Measurements from ENCODE around the gene PLEK2.

DNA sequence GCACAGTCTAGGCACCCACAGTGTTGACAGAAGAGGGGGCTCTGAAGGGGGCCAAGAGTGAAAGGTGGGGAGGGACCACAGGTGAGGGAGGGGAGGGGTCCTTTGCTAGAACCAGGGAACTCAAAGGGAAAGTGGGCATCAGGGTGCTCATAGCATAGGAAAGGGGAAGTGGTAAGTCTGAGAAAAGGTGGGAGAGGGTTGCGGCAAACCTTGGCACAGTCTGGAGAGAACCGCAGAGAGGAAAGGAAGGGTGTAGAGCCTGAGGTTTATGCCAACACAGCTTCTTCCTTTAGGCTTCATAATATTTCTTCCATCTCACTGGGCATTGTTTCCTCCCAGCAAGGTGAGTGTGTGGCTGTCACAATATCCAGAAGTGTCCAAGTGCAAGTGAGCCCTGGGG is 11.5 kb upstream of the PLEK2 start:
- TF ChIP-seq CTCF (IDR thresholded peaks at IDR 0.05) (no peak), POLR2A (IDR thresholded peaks at IDR 0.05) (no peak), POLR2AphosphoS5 (IDR thresholded peaks at IDR 0.05) (no peak), EP300 (IDR thresholded peaks at IDR 0.05) (no peak)

All from suprapubic skin (tissue), 4 donors.